Ramos (cell line): Measurements from ENCODE around the gene IRF9.

Source experiments
- in situ Hi-C: fragments of 300-500 bp; cut with MboI; formaldehyde crosslinking; loops from one replicate; pipeline ENCODE4 v1.14.3; 2022; ENCODE audit warnings: low sequenced_read_pairs; ENCODE audit not compliant: unreplicated experiment

IRF9 gene

GRCh38 chr14:24160850-24161804, at the start of gene IRF9:
Gene IRF9, plus strand, starts transcription at chr14:24161265. Its CDS starts 880 bp downstream, at chr14:24162145.
- in situ Hi-C loops: loop anchor here (25.0 kb wide), 1 partner anchor 849 kb away; the partner anchor contains the start of genes BCL2L2, PABPN1 and PPP1R3E

GRCh38 chr14:24113379-24113800, 47.7 kb upstream of the IRF9 start:
- in situ Hi-C loops: no loop called here

GRCh38 chr14:24113801-24114531, 47.1 kb upstream of the IRF9 start:
- in situ Hi-C loops: no loop called here

GRCh38 chr14:24114532-24115421, 46.3 kb upstream of the IRF9 start, which contains the start of the genes DCAF11 and NRL:
Gene DCAF11, plus strand, starts transcription at chr14:24114777. Its CDS starts 818 bp downstream, at chr14:24115595.
Gene NRL, minus strand, starts transcription at chr14:24114949. Its CDS starts 32,101 bp downstream, at chr14:24082848.
- in situ Hi-C loops: no loop called here

- in situ Hi-C loops: no loop called here
These were observed 45.5 kb upstream of the IRF9 start for GRCh38 chr14:24115422-24116127.

- in situ Hi-C loops: no loop called here
These were observed 44.8 kb upstream of the IRF9 start for GRCh38 chr14:24116128-24116814.

- in situ Hi-C loops: no loop called here
These were observed 43.9 kb upstream of the IRF9 start for GRCh38 chr14:24117179-24117578.

- in situ Hi-C loops: no loop called here
These were observed 41.4 kb upstream of the IRF9 start for GRCh38 chr14:24119691-24120090.

- in situ Hi-C loops: no loop called here
These were observed 39.9 kb upstream of the IRF9 start for GRCh38 chr14:24121210-24121609.

GRCh38 chr14:24122416-24122815, 38.6 kb upstream of the IRF9 start:
- in situ Hi-C loops: no loop called here

- in situ Hi-C loops: no loop called here
These were observed 38.2 kb upstream of the IRF9 start for GRCh38 chr14:24122898-24123297.

GRCh38 chr14:24123424-24124417, 37.3 kb upstream of the IRF9 start:
- in situ Hi-C loops: no loop called here

- in situ Hi-C loops: no loop called here
These were observed 34.1 kb upstream of the IRF9 start for GRCh38 chr14:24126939-24127338.

GRCh38 chr14:24127673-24128072, 33.4 kb upstream of the IRF9 start:
- in situ Hi-C loops: no loop called here

- in situ Hi-C loops: no loop called here
These were observed 31.6 kb upstream of the IRF9 start for GRCh38 chr14:24129410-24129998.

GRCh38 chr14:24130380-24130716, 30.7 kb upstream of the IRF9 start, which contains the start of gene FITM1:
Gene FITM1, plus strand, starts transcription at chr14:24130659. Its CDS starts 905 bp downstream, at chr14:24131564.
- in situ Hi-C loops: no loop called here
